RWPE2 (cell line): ENCODE data around the gene CASP3.

Experiments used
- ATAC-seq: fragments of 200-7000 bp; cut with Tn5 transposase; 3 replicates; pipeline ENCODE4 v1.9.1; 2021; ENCODE audit warnings: low read depth
- DNase-seq: peaks from one replicate; pipeline ENCODE4 v3.0.0-alpha.2; 2020; ENCODE audit warnings: low spot score
- H3K27ac ChIP-seq: fragments of 450-650 bp; 2 replicates; pipeline ENCODE4 v1.5.1; 2017; ENCODE audit warnings: mild to moderate bottlenecking; ENCODE audit not compliant: poor library complexity, severe bottlenecking
- H3K27me3 ChIP-seq: fragments of 250-450 bp; sonication (Bioruptor Pico); 2 replicates; pipeline ENCODE4 v1.5.1; 2021; ENCODE audit warnings: mild to moderate bottlenecking, moderate library complexity; ENCODE audit not compliant: insufficient read depth, poor library complexity, severe bottlenecking
- H3K36me3 ChIP-seq: fragments of 250-450 bp; sonication (Bioruptor Pico); 2 replicates; pipeline ENCODE4 v1.5.1; 2020; ENCODE audit warnings: low read depth, mild to moderate bottlenecking, moderate library complexity
- H3K4me1 ChIP-seq: fragments of 250-450 bp; sonication (Bioruptor Pico); 2 replicates; pipeline ENCODE4 v1.5.1; 2021; ENCODE audit warnings: mild to moderate bottlenecking, moderate library complexity; ENCODE audit not compliant: insufficient read depth, poor library complexity, severe bottlenecking
- H3K4me3 ChIP-seq: fragments of 250-450 bp; sonication (Bioruptor Pico); 2 replicates; pipeline ENCODE4 v1.5.1; 2021; ENCODE audit warnings: mild to moderate bottlenecking, moderate library complexity; ENCODE audit not compliant: severe bottlenecking
- H3K9me3 ChIP-seq: fragments of 250-450 bp; sonication (Bioruptor Pico); 2 replicates; pipeline ENCODE4 v1.5.1; 2021; ENCODE audit warnings: mild to moderate bottlenecking, moderate library complexity; ENCODE audit not compliant: severe bottlenecking
- CTCF ChIP-seq: fragments of 450-650 bp; IDR thresholded peaks from one replicate; pipeline ENCODE4 v1.5.1; 2017; ENCODE audit warnings: mild to moderate bottlenecking, moderate library complexity; ENCODE audit not compliant: poor library complexity, severe bottlenecking

The CASP3 gene

DNA sequence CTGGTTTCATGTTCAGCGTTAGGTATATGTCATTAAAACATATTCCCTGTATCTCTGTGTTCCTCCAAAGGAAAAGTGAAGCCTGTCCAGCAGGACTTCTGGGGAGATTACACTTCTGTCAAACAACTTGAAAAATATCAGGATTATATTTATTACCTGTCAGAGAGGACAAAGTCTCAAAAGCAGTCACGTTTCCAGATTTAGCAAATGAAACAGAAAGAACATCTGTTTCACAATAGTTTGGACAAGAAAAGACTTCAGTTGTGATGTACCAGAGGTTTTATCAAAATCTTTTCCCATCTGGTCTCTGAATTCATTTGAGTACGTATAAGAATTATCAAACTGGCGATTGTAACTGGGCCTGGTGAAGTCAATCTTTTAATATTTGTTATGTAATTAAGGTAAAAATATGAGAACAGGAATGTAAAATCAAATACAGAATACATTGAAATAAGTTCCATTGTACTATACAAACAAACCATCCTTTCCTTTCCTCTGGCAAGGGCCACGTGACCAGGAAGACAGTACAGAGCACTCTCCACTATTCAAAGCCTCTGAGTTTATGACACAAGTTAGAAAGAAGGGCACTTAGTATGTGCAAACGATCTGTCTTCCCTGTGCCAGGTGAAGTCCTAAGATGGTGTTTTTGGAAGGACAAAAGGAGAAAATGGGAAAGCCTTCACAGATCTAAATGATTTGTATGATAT is 3.2 kb downstream of the CASP3 start:
- ATAC-seq (no peak), DNase-seq (no peak)
- Histone ChIP-seq H3K4me1 (peaks cover 13% of the 10 kb centered on the region), H3K9me3 (no peaks in the 10 kb centered on the region), H3K4me3 (no peak overlapping the region), H3K36me3 (peaks cover 15% of the 10 kb centered on the region), H3K27ac (no peak overlapping the region), H3K27me3 (no peaks in the 10 kb centered on the region)
- TF ChIP-seq CTCF, result no peak

GRCh38 chr4:184644553-184645307 is 4.5 kb downstream of the CASP3 start:
- no peak for DNase-seq

GRCh38 chr4:184643731-184644130 is 5.5 kb downstream of the CASP3 start:
- Histone ChIP-seq H3K36me3 (peaks cover 15% of the 10 kb centered on the region), H3K27me3 (no peaks in the 10 kb centered on the region), H3K27ac (no peak overlapping the region), H3K9me3 (no peaks in the 10 kb centered on the region), H3K4me1 (peaks cover 9% of the 10 kb centered on the region), H3K4me3 (no peak overlapping the region)
- DNase-seq, result no peak
- ATAC-seq, result no peak
- TF ChIP-seq CTCF, result no peak

More at GRCh38 chr4:184644553-184645307, 4.5 kb downstream of the CASP3 start:
- Histone ChIP-seq H3K27ac (no peak overlapping the region), H3K36me3 (peaks cover 15% of the 10 kb centered on the region), H3K9me3 (no peaks in the 10 kb centered on the region), H3K4me3 (no peak overlapping the region), H3K4me1 (peaks cover 9% of the 10 kb centered on the region), H3K27me3 (no peaks in the 10 kb centered on the region)
- ATAC-seq, result no peak
- no peak for TF ChIP-seq CTCF

DNA sequence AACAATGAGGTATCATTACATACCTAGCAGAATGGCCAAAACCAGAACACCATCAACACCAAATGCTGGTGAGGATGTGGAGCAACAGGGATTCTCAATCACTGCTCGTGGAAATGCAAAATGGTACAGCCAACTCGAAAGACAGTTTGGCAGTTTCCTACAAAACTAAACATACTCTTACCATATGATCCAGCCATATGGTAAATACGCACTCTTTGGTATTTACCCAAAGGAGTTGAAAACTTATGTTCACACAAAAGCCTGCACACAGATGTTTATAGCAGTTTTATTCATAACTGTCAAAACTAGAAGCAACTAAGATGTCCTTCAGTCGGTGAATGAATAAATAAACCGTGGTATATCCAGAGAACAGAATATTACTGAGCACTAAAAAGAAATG is 7.8 kb downstream of the CASP3 start:
- H3K27ac ChIP-seq, result no peak overlapping the region
- no peaks in the 10 kb centered on the region for H3K4me1 ChIP-seq
- no peaks in the 10 kb centered on the region for H3K27me3 ChIP-seq
- TF ChIP-seq CTCF, result no peak
- H3K9me3 ChIP-seq, result no peaks in the 10 kb centered on the region
- no peak for DNase-seq
- peaks cover 32% of the 10 kb centered on the region for H3K36me3 ChIP-seq
- no peak for ATAC-seq
- no peak overlapping the region for H3K4me3 ChIP-seq

- H3K4me1 ChIP-seq, result no peaks in the 10 kb centered on the region
- no peak for TF ChIP-seq CTCF
- no peak overlapping the region for H3K27ac ChIP-seq
- no peaks in the 10 kb centered on the region for H3K9me3 ChIP-seq
- DNase-seq (no peak), ATAC-seq (no peak)
- no peaks in the 10 kb centered on the region for H3K27me3 ChIP-seq
- H3K36me3 ChIP-seq, result peaks cover 33% of the 10 kb centered on the region
- no peak overlapping the region for H3K4me3 ChIP-seq
Observed at GRCh38 chr4:184641022-184641421, 8.2 kb downstream of the CASP3 start.
